GM13977 (cell line): Measurements from ENCODE around the gene GUK1.

Experiments used
- DNase-seq: peaks from one replicate; pipeline ENCODE4 v3.0.0; 2012; ENCODE audit warnings: low spot score
- in situ Hi-C: fragments of 300-500 bp; cut with MboI; formaldehyde crosslinking; loops from one replicate; pipeline ENCODE4 v1.12.0; 2022; ENCODE audit warnings: low sequenced_read_pairs, low pct_unique_long_range_greater_than_20kb, mixed read lengths, inconsistent platforms; ENCODE audit not compliant: unreplicated experiment
- TF ChIP-seq, protein P1 (sequence below): IDR thresholded peaks from 2 replicates; pipeline ENCODE4 v1.5.1; 2012; ENCODE audit warnings: mild to moderate bottlenecking, control low read depth; ENCODE audit not compliant: insufficient read depth; ENCODE audit errors: extremely low read depth, missing control alignments

The GUK1 gene

DNA sequence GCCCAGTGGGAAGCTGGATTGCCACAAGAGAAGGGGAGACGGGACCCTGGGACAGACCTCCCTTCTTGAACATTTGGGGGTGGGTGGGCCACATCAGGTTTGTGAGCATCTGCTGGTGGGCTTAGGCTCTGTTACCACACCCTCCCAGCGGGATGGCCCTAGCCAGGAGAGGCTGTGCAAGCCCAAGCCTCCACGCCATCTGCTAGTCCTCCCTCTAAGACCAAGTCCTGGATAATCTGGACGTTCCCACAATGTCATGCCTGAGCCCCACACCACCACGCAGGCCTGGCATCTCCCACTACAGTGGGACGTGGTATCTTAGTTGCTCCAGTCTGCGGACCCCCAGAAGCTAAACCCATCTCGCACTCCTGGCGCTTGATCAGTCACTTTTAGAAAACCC, 21.8 kb downstream of the GUK1 start:
- no peak for DNase-seq

DNA sequence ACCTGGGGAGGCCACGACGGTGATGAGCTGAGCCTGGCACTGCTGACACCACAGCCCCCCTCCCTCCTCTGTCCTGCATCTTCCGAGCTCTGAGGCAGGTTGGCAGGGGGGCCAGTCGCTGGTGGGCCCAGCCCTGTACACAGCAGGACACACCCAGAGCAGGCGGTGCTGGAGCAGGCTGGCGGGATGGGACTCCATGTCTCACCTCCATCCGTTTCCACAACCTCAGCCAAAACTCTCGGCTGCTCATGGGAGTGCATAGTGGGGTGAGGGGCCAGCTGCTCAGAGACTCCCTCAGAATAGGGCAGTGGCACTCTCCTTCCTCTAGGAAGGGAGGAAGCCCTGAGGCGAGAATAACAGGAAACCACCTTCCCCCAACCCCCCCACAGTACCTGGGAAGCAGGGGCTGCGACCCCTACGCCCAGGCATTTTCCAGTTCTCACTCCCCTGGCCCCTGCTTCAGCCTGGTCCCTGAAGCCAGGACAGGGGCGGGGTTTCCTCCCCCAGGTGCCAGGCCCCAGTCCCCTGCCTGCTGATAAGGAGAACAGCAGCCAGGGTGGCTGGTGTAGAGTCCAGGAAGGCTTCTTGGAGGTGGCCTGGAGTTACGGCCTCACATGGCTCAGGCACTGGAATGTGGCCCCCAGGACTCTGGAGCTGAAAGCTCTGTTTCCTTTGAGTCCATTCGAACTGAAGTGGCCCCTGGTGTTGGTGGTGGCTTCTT, 22.4 kb downstream of the GUK1 start:
- in situ Hi-C loops: no loop called here
- DNase-seq: no peak
- TF ChIP-seq, protein P1, sequence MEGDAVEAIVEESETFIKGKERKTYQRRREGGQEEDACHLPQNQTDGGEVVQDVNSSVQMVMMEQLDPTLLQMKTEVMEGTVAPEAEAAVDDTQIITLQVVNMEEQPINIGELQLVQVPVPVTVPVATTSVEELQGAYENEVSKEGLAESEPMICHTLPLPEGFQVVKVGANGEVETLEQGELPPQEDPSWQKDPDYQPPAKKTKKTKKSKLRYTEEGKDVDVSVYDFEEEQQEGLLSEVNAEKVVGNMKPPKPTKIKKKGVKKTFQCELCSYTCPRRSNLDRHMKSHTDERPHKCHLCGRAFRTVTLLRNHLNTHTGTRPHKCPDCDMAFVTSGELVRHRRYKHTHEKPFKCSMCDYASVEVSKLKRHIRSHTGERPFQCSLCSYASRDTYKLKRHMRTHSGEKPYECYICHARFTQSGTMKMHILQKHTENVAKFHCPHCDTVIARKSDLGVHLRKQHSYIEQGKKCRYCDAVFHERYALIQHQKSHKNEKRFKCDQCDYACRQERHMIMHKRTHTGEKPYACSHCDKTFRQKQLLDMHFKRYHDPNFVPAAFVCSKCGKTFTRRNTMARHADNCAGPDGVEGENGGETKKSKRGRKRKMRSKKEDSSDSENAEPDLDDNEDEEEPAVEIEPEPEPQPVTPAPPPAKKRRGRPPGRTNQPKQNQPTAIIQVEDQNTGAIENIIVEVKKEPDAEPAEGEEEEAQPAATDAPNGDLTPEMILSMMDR: no peak

More for the DNA sequence above, 21.8 kb downstream of the GUK1 start:
- in situ Hi-C loops: no loop called here
- TF ChIP-seq, protein P1: no peak

DNA sequence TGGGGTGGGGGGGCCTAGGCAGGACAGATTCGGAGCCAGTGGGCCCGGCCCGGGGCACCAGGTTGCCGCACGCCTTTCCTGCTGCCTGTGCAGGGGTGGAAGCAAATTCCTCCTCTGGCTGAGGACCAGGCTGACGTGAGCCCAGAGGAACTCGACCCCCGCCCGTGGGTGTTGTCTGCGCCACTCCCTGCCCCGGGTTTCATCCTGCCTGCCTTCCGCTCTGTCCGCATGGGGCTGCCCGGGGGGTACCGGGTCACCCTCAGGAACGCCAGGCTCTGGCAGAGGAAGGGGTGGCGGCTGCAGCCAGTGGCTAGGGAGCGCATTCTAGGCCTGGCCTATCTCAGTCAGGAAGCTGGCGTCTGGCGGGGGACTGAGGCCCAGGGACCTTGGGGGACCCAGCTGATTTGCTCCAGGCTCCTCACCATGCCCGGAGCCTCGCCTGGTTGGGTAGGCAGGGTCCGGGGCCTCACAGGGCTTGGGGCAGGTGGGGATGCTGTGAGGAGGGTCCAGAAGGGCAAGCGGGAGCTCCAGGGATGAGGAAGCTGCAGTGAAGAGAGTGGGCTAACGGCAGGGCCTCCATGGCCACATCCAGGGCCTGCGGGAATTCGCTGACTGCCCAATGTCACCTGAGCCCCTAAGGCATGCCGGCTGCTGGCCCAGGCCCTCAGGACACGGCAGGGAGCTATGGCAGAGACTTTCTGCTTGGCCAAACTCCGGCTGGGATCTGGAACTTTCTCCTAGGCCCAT, 23.1 kb downstream of the GUK1 start:
- in situ Hi-C loops: no loop called here
- TF ChIP-seq, protein P1: no peak
- DNase-seq: no peak

DNA sequence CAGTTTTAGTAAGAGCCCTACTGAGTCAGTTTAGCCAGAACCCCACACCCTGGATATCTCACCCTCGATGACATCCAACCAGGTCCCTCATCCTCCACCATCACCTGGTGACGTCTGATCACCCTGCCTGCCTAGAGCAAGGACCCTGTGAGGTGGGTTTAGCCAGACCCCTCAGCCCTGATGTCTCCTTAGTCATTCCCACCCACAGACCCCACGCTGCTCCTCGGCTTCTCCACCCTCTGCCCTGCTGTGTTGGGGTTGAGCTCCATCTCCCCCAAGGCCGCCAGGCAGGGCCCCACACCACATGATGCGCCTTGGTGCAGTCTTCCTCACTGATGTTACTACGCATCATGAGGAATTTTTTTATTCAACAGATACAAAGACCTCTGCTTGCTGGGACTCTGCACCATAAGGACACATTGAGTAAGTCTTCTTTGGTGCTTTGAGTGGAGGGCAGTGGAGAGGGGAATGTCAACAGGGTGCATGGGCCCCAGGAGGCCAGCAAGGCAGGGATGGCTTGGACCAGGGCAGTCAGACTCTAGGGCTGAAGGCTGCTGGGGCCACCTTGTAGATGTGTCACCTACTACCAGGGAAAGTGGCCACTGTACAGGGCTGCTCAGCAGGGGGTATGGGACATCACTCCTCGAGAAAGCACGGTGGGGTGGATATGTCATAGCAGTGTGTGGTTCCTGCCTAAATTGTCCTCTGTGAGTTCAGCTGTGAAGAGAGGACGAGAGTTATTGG, 23.9 kb downstream of the GUK1 start:
- in situ Hi-C loops: no loop called here
- TF ChIP-seq, protein P1: no peak
- no peak for DNase-seq

DNA sequence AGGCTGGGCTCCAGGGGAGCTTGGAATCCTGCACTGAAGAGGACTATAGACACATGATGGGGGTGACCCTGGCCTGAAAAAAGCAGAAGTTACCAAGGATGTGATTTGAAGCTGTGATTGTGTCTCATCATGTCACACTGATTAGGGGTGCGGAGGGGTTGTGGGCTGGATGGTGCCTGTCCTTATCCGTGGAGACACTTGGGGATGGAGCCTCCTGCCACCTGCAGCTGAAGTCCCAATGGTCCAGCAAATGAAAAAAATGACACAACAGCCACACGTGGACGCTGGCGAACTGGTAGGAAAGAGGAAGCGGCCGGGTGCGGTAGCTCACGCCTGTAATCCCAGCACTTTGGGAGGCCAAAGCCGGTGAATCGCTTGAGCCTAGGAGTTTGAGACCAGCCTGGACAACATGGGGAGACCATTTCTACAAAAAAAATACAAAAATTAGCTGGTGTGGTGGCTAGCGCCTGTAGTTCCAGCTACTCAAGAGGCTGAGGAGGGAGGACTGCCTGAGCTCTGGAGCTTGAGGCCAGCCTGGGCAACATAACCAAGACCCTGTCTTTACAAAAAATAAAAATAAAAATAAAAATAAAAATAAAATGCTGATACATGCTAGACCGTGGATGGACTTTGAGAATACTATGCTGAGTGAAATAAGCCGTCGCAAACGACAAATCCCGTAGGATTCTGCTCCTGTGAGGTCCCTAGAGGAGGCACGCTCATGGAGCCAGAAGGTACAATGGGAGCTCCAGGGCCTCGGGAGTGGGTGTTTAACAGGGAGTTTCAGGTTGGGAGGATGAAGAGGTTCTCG, 24.7 kb downstream of the GUK1 start:
- DNase-seq: no peak
- TF ChIP-seq, protein P1: no peak
- in situ Hi-C loops: no loop called here
